ENCODE data around the gene PITPNM2.
"Not testable (repeated sequence)": the region's sequence is repeated elsewhere in the genome, so short reads cannot be mapped to it uniquely, and the experiment has no call there.

Gene PITPNM2

GRCh38 chr12:123120452-123121166 is 30.3 kb downstream of the PITPNM2 start:
- no peak for DNase-seq (ENCODE audit: low spot score)

DNA sequence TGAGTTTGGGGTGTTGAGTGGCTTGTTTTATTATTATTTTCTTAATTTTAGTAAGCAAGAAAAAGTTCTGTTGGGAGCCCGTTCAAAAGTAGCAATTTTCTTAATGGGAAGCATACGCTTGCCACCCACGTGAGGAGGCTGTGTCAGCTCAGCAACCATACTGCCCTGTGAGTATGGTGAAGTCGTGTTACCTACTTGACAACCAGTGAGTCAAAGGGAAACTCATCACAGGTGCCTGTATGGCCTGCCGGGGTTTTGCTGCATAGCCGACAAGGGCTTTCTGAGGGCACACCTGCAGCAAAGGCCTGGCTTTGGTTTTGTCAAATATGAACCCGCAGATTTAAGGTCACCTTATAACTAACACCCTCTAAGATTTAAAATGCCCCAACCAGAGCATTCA is 31.1 kb downstream of the PITPNM2 start:
- no peak for DNase-seq (ENCODE audit: low spot score)

- no peak for DNase-seq (ENCODE audit: low spot score)
Observed at GRCh38 chr12:123118497-123118896, 32.4 kb downstream of the PITPNM2 start.

- no peak for DNase-seq (ENCODE audit: low spot score)
Observed at GRCh38 chr12:123115409-123116121, 35.3 kb downstream of the PITPNM2 start.

DNA sequence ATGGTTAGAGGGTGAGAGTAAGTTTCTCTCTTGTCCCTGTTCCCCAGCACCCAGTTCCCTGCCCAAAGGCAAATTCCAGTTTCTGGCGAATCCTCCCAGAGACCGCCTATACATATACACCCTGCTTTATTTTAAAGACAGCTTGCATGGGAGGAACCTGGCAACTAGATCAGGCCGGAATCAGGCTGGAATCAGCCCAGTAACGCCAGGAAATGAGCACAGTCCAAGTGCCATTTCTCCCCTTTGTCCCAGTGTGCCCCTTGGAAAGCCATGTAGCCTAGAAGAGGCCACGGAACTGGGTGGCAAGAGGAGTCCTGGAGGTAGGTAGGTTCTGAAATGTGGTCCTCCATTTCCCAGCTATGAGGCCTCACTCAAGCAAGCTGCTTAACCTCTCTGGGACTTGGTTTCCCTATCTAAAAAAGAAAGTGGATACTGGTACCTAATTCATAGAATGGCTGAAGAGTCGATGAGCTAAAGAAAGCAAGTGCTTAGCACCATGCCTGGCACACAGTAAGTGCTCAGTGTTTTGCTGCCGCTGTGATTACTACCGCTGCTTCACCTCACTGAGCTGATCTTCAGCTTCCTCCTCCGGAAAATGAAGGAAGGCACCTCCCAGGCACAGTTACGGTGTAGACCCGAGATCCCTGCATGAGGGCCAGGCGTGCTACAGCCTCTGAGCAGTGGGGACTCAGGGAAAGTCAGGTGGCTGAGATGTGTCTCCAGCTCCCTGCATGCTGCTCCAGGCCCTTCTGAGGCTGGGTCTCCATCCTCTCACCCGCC is 36.4 kb downstream of the PITPNM2 start:
- no peak for DNase-seq (ENCODE audit: low spot score)

DNA sequence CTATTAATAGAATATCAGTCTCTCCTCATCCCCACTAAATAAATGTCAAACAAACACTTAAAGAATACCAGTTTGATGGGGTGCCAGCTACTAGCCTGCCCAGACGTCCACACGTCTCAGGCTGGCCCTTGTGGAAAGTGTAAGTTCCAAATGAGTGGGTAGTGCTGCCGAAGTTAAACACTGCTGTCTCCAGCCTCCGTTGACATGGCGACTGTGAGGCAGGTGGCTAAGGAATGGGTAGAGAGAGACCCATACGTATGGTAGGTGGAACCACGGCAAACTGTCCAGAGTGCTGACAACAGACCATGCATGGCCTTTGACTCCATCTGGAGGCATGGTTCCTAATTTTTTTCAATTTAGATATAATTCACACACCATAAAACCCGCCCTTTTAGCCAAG is 37.9 kb downstream of the PITPNM2 start:
- no peak for DNase-seq (ENCODE audit: low spot score)

DNA sequence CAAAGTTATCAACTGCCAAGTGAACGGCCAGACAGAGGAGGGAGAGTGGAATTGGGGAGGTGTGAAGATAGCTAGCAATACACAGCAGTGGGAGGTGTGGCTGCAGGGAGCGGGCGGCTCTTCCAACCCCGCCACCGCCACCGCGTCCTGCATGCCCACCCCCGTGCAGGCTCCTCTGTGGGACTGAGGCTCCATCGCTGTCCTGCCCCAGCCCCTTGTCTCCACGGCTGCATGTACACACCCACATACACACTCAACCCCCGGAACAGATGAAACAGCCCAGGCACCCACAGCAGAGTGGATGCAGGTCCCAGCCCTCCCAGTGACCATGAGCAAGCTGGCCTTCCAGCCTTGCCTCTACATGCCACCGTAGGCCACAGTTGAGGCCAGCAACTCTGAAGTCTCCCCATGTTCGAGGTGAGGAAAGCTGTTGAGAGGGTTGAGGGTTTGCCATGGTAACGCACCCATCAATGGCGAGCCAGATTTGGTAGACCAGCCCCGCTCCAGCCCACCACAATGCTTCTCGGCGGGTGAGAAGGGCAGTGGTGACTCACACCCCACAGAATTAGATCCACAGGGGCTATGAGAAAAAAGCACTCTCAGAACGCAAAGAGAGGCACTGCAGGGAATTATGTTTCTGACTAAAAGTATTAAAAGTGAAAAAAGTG is 39.3 kb downstream of the PITPNM2 start:
- no peak for DNase-seq (ENCODE audit: low spot score)

DNA sequence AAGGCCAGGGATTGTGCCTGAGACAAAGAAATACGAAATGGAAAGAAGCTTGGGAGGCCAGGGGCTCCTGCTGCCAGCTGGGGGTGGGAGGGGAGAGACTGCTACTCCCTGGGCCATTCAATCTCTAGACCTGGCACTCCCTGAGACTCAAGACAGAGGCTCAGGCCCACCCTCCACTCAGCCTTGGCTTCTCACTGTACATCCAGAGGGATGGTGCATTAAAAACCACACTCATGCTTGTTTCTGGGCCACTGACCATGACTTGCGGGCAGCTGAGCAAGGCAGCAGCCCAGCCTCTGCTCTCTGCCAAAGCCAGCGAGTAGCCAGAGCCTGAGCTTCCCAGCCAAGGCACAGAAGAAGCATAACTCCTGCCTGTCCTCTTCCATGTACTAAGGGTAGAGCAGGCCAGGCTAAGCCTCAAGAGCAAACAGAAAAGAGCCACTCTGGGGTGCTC is 41.5 kb downstream of the PITPNM2 start:
- no peak for DNase-seq (ENCODE audit: low spot score)

- DNase-seq (ENCODE audit: low spot score), result no peak
Observed at GRCh38 chr12:123108682-123109066, 42.2 kb downstream of the PITPNM2 start.

- no peak for DNase-seq (ENCODE audit: low spot score)
Observed at GRCh38 chr12:123107926-123108681, 42.8 kb downstream of the PITPNM2 start.

DNA sequence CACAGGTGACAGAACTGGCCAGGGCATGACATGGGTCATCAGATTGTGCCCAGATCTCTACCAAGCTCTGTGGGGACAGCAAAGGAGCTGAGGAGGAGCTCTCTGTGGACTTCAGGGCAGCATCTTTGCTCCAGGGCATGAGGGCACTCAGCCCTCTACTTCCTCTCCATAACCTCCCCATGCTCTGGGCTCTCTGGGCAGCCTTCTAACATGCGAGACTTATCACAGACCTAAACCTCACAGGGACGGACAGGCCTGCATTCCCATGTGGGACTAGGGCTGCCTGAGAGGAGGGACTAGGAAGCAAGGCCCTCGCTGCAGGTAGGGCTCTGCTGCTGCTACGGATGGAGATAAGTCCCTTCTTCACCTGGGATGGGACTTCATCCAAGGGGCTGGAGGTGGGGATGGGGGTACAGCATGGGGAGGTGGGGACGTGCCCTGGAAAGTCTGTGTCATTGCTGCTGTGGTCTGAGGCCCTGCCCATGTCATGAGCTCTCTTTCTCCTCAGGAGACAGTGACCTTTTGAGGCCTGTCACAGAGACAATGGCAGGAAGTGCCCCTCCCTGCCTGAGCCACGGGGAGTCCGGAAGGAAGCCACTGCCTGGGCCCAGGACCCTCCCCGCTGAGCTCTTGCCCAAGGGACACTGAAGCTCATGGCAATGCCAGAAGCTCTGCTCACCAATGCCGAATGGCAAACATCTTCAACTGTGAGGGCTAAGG is 44.1 kb downstream of the PITPNM2 start:
- DNase-seq (ENCODE audit: low spot score), result no peak

- DNase-seq (ENCODE audit: low spot score), result no peak
Observed at GRCh38 chr12:123105211-123105826, 45.6 kb downstream of the PITPNM2 start.

GRCh38 chr12:123104809-123105208 is 46.1 kb downstream of the PITPNM2 start:
- DNase-seq (ENCODE audit: low spot score), result no peak

GRCh38 chr12:123104094-123104493 is 46.8 kb downstream of the PITPNM2 start:
- not testable (repeated sequence) for DNase-seq (ENCODE audit: low spot score)

GRCh38 chr12:123102781-123103503 is 47.9 kb downstream of the PITPNM2 start:
- DNase-seq (ENCODE audit: low spot score), result no peak

DNA sequence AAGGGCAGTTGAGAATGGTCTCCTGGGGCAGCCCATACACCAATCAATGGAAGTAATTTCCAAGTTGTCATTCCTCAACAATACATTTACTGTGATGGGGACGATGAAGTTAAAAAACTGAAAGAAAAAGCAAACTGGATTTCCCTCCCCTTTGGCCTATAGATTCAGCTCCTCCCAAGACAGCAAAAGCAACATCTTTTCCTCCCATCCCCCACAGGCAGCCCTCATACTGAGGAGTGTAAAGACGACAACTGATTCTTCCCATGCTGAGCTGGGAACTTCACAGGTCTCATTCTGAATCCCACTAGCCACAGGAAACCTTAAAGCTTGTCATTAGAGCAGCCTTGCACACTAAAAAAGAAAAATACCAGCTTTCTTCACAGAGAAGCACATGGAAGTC is 48.5 kb downstream of the PITPNM2 start:
- DNase-seq (ENCODE audit: low spot score), result no peak

DNA sequence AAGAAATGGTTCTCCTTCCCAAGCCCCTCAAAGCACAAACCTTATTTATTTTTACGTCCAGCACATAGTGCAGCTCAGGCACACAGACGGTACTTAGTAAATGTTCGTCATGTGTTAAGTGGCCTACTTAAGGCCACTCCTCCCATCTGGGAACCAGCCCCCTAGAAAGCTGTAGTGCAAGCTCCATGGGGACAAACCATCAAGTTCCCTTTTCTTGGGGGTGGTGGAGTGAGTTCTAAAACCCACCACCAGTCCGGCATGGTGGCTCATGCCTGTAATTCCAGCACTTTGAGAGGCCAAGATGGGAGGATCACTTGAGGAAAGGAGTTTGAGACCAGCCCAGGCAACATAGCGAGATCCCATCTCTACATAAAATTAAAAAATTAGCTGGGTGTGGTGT is 49.4 kb downstream of the PITPNM2 start:
- DNase-seq (ENCODE audit: low spot score), result no peak
